A549 (cell line): ENCODE results near the gene SELENOK. TPM values are rescaled to one million over a fixed set of nuclear protein-coding genes. Genes with fewer than 3 reads are reported as not detected.

Experiments
- ATAC-seq, 2 experiments: fragments of 200-7000 bp in 1 of 2; fragments of >200 bp in 1 of 2; cut with Nextera tagmentation in 1 of 2; cut with Tn5 transposase in 1 of 2; 3 replicates each; pipeline versions ENCODE4 v1.8.0 to v1.9.1; 2018 to 2020; ENCODE audit warnings: mild to moderate bottlenecking in 1 of 2, moderate library complexity in 1 of 2
- CTCF ChIA-PET: fragments of 300-600 bp; sonication (Branson Sonifier 250); formaldehyde crosslinking; extraction: SDS; loops from one replicate; lab custom pipeline; 2021; ENCODE audit warnings: antibody characterized with exemption, inconsistent platforms; lab: Yijun Ruan, JAX
- POLR2A ChIA-PET: fragments of 350-600 bp; formaldehyde crosslinking; extraction: SDS; loops from one replicate; lab custom pipeline; 2021; ENCODE audit warnings: antibody characterized with exemption, inconsistent platforms; lab: Yijun Ruan, JAX
- DNase-seq, 2 experiments: peaks; one replicate each; pipeline versions ENCODE4 v3.0.0 to v3.0.0-alpha.2; 2011 to 2016; ENCODE audit warnings: low read depth in 1 of 2, low spot score in 1 of 2
- FAIRE-seq: peaks from 2 replicates; lab custom pipeline; 2011; peaks lifted over from hg19 to GRCh38; lab: Jason Lieb, UNC
- H3K27ac ChIP-seq, 2 experiments: fragments of >200 bp; sonication (Bioruptor Twin); formaldehyde crosslinking; 3 replicates each; pipeline ENCODE4 v1.5.1; 2016 to 2017
- H3K4me1 ChIP-seq: fragments of >200 bp; sonication (Bioruptor Twin); formaldehyde crosslinking; 3 replicates; pipeline ENCODE4 v1.6.1; 2016
- H3K4me2 ChIP-seq: fragments of >200 bp; sonication (Bioruptor Twin); formaldehyde crosslinking; 3 replicates; pipeline ENCODE4 v1.6.1; 2016
- H3K4me3 ChIP-seq: fragments of >200 bp; sonication (Bioruptor Twin); formaldehyde crosslinking; 3 replicates; pipeline ENCODE4 v1.5.1; 2016
- H3K9me3 ChIP-seq: fragments of >200 bp; sonication (Bioruptor Twin); formaldehyde crosslinking; 3 replicates; pipeline ENCODE4 v1.6.1; 2016
- BCL3 ChIP-seq: fragments of >200 bp; sonication (Bioruptor Twin); formaldehyde crosslinking; IDR thresholded peaks from 3 replicates; pipeline ENCODE4 v1.6.1; 2016
- CBX2 ChIP-seq: fragments of 200-600 bp; sonication (generic); IDR thresholded peaks from 2 replicates; pipeline ENCODE4 v1.6.1; 2016; ENCODE audit warnings: low read depth, mild to moderate bottlenecking, borderline replicate concordance
- CBX8 ChIP-seq: fragments of 200-600 bp; sonication (generic); IDR thresholded peaks from 2 replicates; pipeline ENCODE4 v1.6.1; 2016
- CHD4 ChIP-seq: fragments of 200-600 bp; sonication (generic); IDR thresholded peaks from 2 replicates; pipeline ENCODE4 v1.6.1; 2016; ENCODE audit warnings: antibody characterized with exemption, mild to moderate bottlenecking, borderline replicate concordance
- E2F6 ChIP-seq: IDR thresholded peaks from 2 replicates; pipeline ENCODE4 v1.6.1; 2012; ENCODE audit warnings: low read depth, borderline replicate concordance
- EHMT2 ChIP-seq: fragments of 200-600 bp; sonication (generic); IDR thresholded peaks from 2 replicates; pipeline ENCODE4 v1.6.1; 2016; ENCODE audit warnings: antibody characterized with exemption, low read depth, mild to moderate bottlenecking, moderate library complexity
- ELK1 ChIP-seq: fragments of 150-350 bp; IDR thresholded peaks from 2 replicates; pipeline ENCODE4 v1.6.1; 2014; ENCODE audit warnings: low read depth, mild to moderate bottlenecking, low read length
- EP300 ChIP-seq, 2 experiments: fragments of >200 bp; sonication (Bioruptor Twin); formaldehyde crosslinking; IDR thresholded peaks; 2 replicates in 1 of 2; 3 replicates in 1 of 2; pipeline ENCODE4 v1.6.1; 2016 to 2017
- ESRRA ChIP-seq: fragments of 150-350 bp; IDR thresholded peaks from 2 replicates; pipeline ENCODE4 v1.6.1; 2014; ENCODE audit warnings: mild to moderate bottlenecking, low read length, borderline replicate concordance
- FOSB ChIP-seq: fragments of 250-450 bp; sonication (Bioruptor Pico); IDR thresholded peaks from 2 replicates; pipeline ENCODE4 v1.5.0; 2020; ENCODE audit warnings: mild to moderate bottlenecking, moderate library complexity
- FOSL2 ChIP-seq, 2 experiments: fragments of 450-650 bp in 1 of 2; fragments of >200 bp in 1 of 2; sonication (Bioruptor Twin) in 1 of 2; formaldehyde crosslinking; IDR thresholded peaks; 2 replicates each; pipeline versions ENCODE4 v1.5.0 to v1.6.1; 2016 to 2020; ENCODE audit warnings: mild to moderate bottlenecking in 1 of 2, moderate library complexity in 1 of 2
- FOXS1 ChIP-seq: fragments of 250-450 bp; sonication (Bioruptor Pico); IDR thresholded peaks from 2 replicates; pipeline ENCODE4 v1.5.0; 2020; ENCODE audit warnings: mild to moderate bottlenecking, moderate library complexity
- HES2 ChIP-seq: fragments of >200 bp; sonication (Bioruptor Twin); formaldehyde crosslinking; IDR thresholded peaks from 2 replicates; pipeline ENCODE4 v1.6.1; 2016
- HEYL ChIP-seq: fragments of 250-450 bp; sonication (Bioruptor Pico); IDR thresholded peaks from 2 replicates; pipeline ENCODE4 v1.8.0; 2021; ENCODE audit warnings: mild to moderate bottlenecking, moderate library complexity
- HOXA7 ChIP-seq: fragments of 250-450 bp; sonication (Bioruptor Pico); IDR thresholded peaks from 2 replicates; pipeline ENCODE4 v1.5.0; 2020; ENCODE audit warnings: mild to moderate bottlenecking, moderate library complexity
- HOXB13 ChIP-seq: fragments of 250-450 bp; sonication (Bioruptor Pico); IDR thresholded peaks from 2 replicates; pipeline ENCODE4 v1.5.0; 2020; ENCODE audit warnings: low read depth, mild to moderate bottlenecking, moderate library complexity
- JUN ChIP-seq, 2 experiments: fragments of >200 bp; sonication (Bioruptor Twin); formaldehyde crosslinking; IDR thresholded peaks; 2 replicates in 1 of 2; 3 replicates in 1 of 2; pipeline ENCODE4 v1.6.1; 2016 to 2017
- JUNB ChIP-seq: fragments of >200 bp; sonication (Bioruptor Twin); formaldehyde crosslinking; IDR thresholded peaks from 2 replicates; pipeline ENCODE4 v1.6.1; 2016
- KDM5A ChIP-seq: fragments of 200-600 bp; sonication (generic); IDR thresholded peaks from 2 replicates; pipeline ENCODE4 v1.6.1; 2016; ENCODE audit warnings: antibody characterized with exemption, mild to moderate bottlenecking
- NPAS2 ChIP-seq: fragments of 250-450 bp; sonication (Bioruptor Pico); IDR thresholded peaks from 2 replicates; pipeline ENCODE4 v1.8.0; 2022; ENCODE audit warnings: mild to moderate bottlenecking, moderate library complexity, borderline replicate concordance
- NR3C1 ChIP-seq: fragments of >200 bp; sonication (Bioruptor Twin); formaldehyde crosslinking; IDR thresholded peaks from 3 replicates; pipeline ENCODE4 v1.6.1; 2017
- PBX3 ChIP-seq: IDR thresholded peaks from 2 replicates; pipeline ENCODE4 v1.6.1; 2012
- PHF8 ChIP-seq: fragments of 200-600 bp; sonication (generic); IDR thresholded peaks from 2 replicates; pipeline ENCODE4 v1.6.1; 2016; ENCODE audit warnings: low read depth, mild to moderate bottlenecking, antibody characterized with exemption, moderate library complexity, borderline replicate concordance
- RAD21 ChIP-seq, 2 experiments: fragments of >200 bp in 1 of 2; sonication (Bioruptor Twin) in 1 of 2; formaldehyde crosslinking in 1 of 2; IDR thresholded peaks in 1 of 2; conservative IDR thresholded peaks in 1 of 2; 2 replicates in 1 of 2; 3 replicates in 1 of 2; pipeline ENCODE4 v1.6.1; 2012 to 2018; ENCODE audit warnings: inconsistent platforms in 1 of 2
- RARB ChIP-seq: fragments of 250-450 bp; sonication (Bioruptor Pico); IDR thresholded peaks from 2 replicates; pipeline ENCODE4 v1.8.0; 2021; ENCODE audit warnings: mild to moderate bottlenecking, moderate library complexity
- RCOR1 ChIP-seq: fragments of 150-350 bp; IDR thresholded peaks from 2 replicates; pipeline ENCODE4 v1.6.1; 2014; ENCODE audit warnings: antibody characterized with exemption, low read length, low read depth
- SMC3 ChIP-seq: fragments of >200 bp; sonication (Bioruptor Twin); formaldehyde crosslinking; IDR thresholded peaks from 3 replicates; pipeline ENCODE4 v1.6.1; 2018; ENCODE audit warnings: inconsistent platforms
- SREBF2 ChIP-seq: fragments of 450-650 bp; IDR thresholded peaks from 2 replicates; pipeline ENCODE4 v1.6.1; 2014; ENCODE audit warnings: mild to moderate bottlenecking, moderate library complexity
- TP53 ChIP-seq: fragments of 250-450 bp; sonication (Bioruptor Pico); IDR thresholded peaks from 2 replicates; pipeline ENCODE4 v1.5.0; 2021; ENCODE audit warnings: mild to moderate bottlenecking, moderate library complexity
- ZNF302 ChIP-seq: fragments of 250-450 bp; sonication (Bioruptor Pico); IDR thresholded peaks from 2 replicates; pipeline ENCODE4 v1.9.0; 2021; ENCODE audit warnings: inconsistent platforms, mild to moderate bottlenecking, moderate library complexity
- ZSCAN20 ChIP-seq: fragments of 250-450 bp; sonication (Bioruptor Pico); IDR thresholded peaks from 2 replicates; pipeline ENCODE4 v1.8.0; 2022; ENCODE audit warnings: mild to moderate bottlenecking, moderate library complexity
- WGBS: methylation state at CpG from one replicate; pipeline ENCODE4 v1.1.6; 2017; ENCODE audit errors: missing lambda C conversion rate; 5-methylcytosine and 5-hydroxymethylcytosine counted together
- polyA plus RNA-seq, 4 experiments: library from polyadenylated mRNA; depleted of rRNA in 3 of 4; stranded (reverse); fragments of >200 nt; fragmentation: RNase III in 1 of 4; extraction: RNeasy Plus Mini Kit Qiagen cat#74134 plus additional on column Dnase treatment in 1 of 4; gene quantifications; 2 replicates in 3 of 4; 3 replicates in 1 of 4; pipeline ENCODE4 v1.2.3, GENCODE V29; 2011 to 2017

Gene SELENOK
- polyA plus RNA-seq, 2 of the 4 experiments (the other 2 are of a cell fraction): 44.3 to 54.3 TPM

- ChIA-PET CTCF (no interaction called here), POLR2A (no interaction called here)
- DNase-seq (no peak), ATAC-seq (no peak), FAIRE-seq (no peak)
- Histone ChIP-seq H3K4me1 (no peaks in the 10 kb centered on the region), H3K4me3 (no peak overlapping the region), H3K4me2 (no peak overlapping the region), H3K27ac (no peak overlapping the region), H3K9me3 (peaks cover 8% of the 10 kb centered on the region; the same call in 2 of the 3 replicates)
- no peak for TF ChIP-seq ELK1
- no peak for TF ChIP-seq ZSCAN20 (CRISPR knock-in tag)
- no peak for TF ChIP-seq ESRRA
- no peak for TF ChIP-seq EP300 (IDR thresholded peaks at IDR 0.05)
- no peak for TF ChIP-seq FOXS1
- TF ChIP-seq HEYL (CRISPR knock-in tag): no peak
- TF ChIP-seq CHD4: no peak
- TF ChIP-seq HES2: no peak
- TF ChIP-seq RCOR1: no peak
- no peak for TF ChIP-seq BCL3
- TF ChIP-seq RARB (CRISPR knock-in tag): no peak
- TF ChIP-seq HOXA7 (CRISPR knock-in tag): no peak
- no peak for TF ChIP-seq E2F6
- no peak for TF ChIP-seq JUN (IDR thresholded peaks at IDR 0.05)
- no peak for TF ChIP-seq SREBF2
- no peak for TF ChIP-seq PHF8
- no peak for TF ChIP-seq ZNF302 (CRISPR knock-in tag)
- no peak for TF ChIP-seq EHMT2
- TF ChIP-seq JUNB: no peak
- no peak for TF ChIP-seq SMC3
- WGBS: 8% methylated on average over 1 of the region's 1 CpG
These were observed 44.7 kb upstream of the SELENOK start for GRCh38 chr3:53936347-53936746.

- H3K4me1 ChIP-seq: no peaks in the 10 kb centered on the region
- 0% methylated on average over 1 of the region's 1 CpG for WGBS
- DNase-seq (no peak), ATAC-seq (no peak), FAIRE-seq (no peak)
- ChIA-PET CTCF (interaction anchor here (0.6 kb wide), 1 partner anchor 373 kb away, joined by 3 read pairs; no protein-coding TSS in a partner anchor), POLR2A (no interaction called here)
- no peak overlapping the region for H3K4me2 ChIP-seq
- TF ChIP-seq SREBF2 (no peak), RARB (CRISPR knock-in tag) (no peak), CBX8 (no peak), FOSL2 (IDR thresholded peaks at IDR 0.05) (no peak), FOSL2 (CRISPR knock-in tag; IDR thresholded peaks at IDR 0.05) (no peak), HOXA7 (CRISPR knock-in tag) (no peak), CHD4 (no peak), RAD21 (conservative IDR thresholded peaks at IDR 0.05 in 1 of 2, IDR thresholded peaks at IDR 0.05 in 1 of 2) (no peak), JUNB (no peak), ELK1 (no peak), NR3C1 (no peak), HOXB13 (no peak), KDM5A (no peak), NPAS2 (CRISPR knock-in tag) (no peak), SMC3 (no peak), PBX3 (no peak), CBX2 (no peak), TP53 (CRISPR knock-in tag) (no peak), FOSB (CRISPR knock-in tag) (no peak)
- H3K27ac ChIP-seq: no peak overlapping the region
- H3K9me3 ChIP-seq: peaks cover 8% of the 10 kb centered on the region; the same call in 2 of the 3 replicates
- H3K4me3 ChIP-seq: no peak overlapping the region
These were observed 43.7 kb upstream of the SELENOK start for GRCh38 chr3:53935283-53935901.
